SU-DHL-6 (cell line): ENCODE measurements around the gene RNF212.

Experiments
- CTCF ChIP-seq: fragments of 200-600 bp; sonication (generic); IDR thresholded peaks from one replicate; pipeline ENCODE4 v1.5.1; 2017; ENCODE audit warnings: antibody characterized with exemption, mild to moderate bottlenecking, low read length, moderate library complexity; ENCODE audit not compliant: insufficient read depth, poor library complexity, severe bottlenecking
- EZH2phosphoT487 ChIP-seq: fragments of 200-600 bp; sonication (generic), shearing (Covaris generic); conservative IDR thresholded peaks from 2 replicates; pipeline ENCODE4 v1.6.1; 2018; ENCODE audit warnings: mild to moderate bottlenecking, antibody characterized with exemption, low read length, moderate library complexity, mixed read lengths

- TF ChIP-seq CTCF (no peak), EZH2phosphoT487 (no peak)
These were observed at the start of gene RNF212 for GRCh38 chr4:1113311-1114009.
